Measurements from ENCODE around the gene UBASH3B. TPM values are rescaled to one million over a fixed set of nuclear protein-coding genes. Genes with fewer than 3 reads are reported as not detected.

The UBASH3B gene
- total RNA-seq, 1 experiment from 2014 or later, result 8.0 TPM

DNA sequence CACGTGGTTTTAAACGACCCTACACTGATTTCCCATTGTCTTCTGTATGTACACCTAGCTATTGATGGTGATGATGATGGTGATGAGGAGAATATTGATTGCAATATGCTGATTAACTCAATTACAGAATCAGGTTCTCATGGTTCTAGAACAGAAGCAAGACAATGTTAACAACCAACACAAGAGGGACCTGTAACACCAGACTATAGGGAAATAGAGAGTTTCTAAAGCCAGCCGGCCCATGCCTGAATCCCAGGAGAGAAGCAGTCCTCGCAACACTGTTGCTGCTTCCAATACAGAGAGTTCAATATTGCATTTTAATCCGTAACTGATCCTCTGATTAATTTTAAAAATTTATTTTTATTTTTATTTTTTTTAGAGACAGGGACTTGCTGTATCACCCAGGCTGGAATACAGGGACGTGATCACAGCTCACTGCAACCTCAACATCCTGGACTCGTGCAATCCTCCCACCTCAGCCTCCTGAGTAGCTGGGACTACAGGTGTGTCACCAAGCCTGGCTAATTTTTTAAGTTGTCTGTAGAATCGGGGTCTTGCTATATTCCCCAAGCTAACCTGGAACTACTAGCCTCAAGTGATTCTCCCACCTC, 22.2 kb upstream of the UBASH3B start:
- Histone ChIP-seq H3K4me1 (ENCODE audit: insufficient read depth, low read length) (no peaks in the 10 kb centered on the region), H3K18ac (ENCODE audit: insufficient read length, low read depth, low read length) (no peak overlapping the region), H3K23ac (ENCODE audit: insufficient read length, low read depth, low read length) (no peak overlapping the region), H3K79me2 (ENCODE audit: insufficient read depth, low read length) (no peaks in the 10 kb centered on the region), H3K9ac (ENCODE audit: extremely low read depth, insufficient read length, low read length) (no peak overlapping the region), H2BK20ac (ENCODE audit: low read depth, low read length, poor library complexity, severe bottlenecking) (no peak overlapping the region), H2BK120ac (ENCODE audit: low read depth, low read length, poor library complexity, severe bottlenecking) (no peak overlapping the region), H3K14ac (ENCODE audit: insufficient read depth, low read length) (no peak overlapping the region), H3K9me3 (ENCODE audit: control insufficient read depth, low read depth, low read length) (no peaks in the 10 kb centered on the region), H3K27ac (ENCODE audit: insufficient read length, low read depth, low read length) (no peak overlapping the region), H3K23me2 (ENCODE audit: insufficient read length, low read depth, low read length, poor library complexity, severe bottlenecking) (no peaks in the 10 kb centered on the region), H3K27me3 (ENCODE audit: insufficient read depth, low read length) (no peaks in the 10 kb centered on the region), H2BK5ac (ENCODE audit: insufficient read length, low read length) (no peak overlapping the region), H2AFZ (ENCODE audit: low read length) (no peak overlapping the region), H4K5ac (ENCODE audit: insufficient read length, low read depth, low read length) (no peak overlapping the region), H2AK5ac (ENCODE audit: insufficient read length, low read length) (no peak overlapping the region), H3K56ac (ENCODE audit: insufficient read length, low read depth, low read length) (no peak overlapping the region), H3K79me1 (ENCODE audit: insufficient read depth, low read depth, low read length, poor library complexity, severe bottlenecking) (no peaks in the 10 kb centered on the region), H3K4me2 (ENCODE audit: insufficient read depth, insufficient read length, low read length) (no peak overlapping the region), H2BK12ac (ENCODE audit: insufficient read length, low read depth, low read length) (no peak overlapping the region), H4K8ac (replicated peaks; ENCODE audit: insufficient read length, low read depth, low read length) (no peak overlapping the region), H3T11ph (ENCODE audit: low read length) (no peak overlapping the region), H4K20me1 (ENCODE audit: control insufficient read depth, insufficient read depth, insufficient read length) (no peaks in the 10 kb centered on the region), H2BK15ac (ENCODE audit: low read depth, low read length) (no peak overlapping the region), H3K4ac (ENCODE audit: low read depth, low read length) (no peak overlapping the region), H4K91ac (ENCODE audit: insufficient read length, low read depth, low read length) (no peak overlapping the region)
- Mint-ChIP-seq H3K9me3 (no peaks in the 10 kb centered on the region), H3K4me1 (peaks cover 2 to 10% of the 10 kb centered on the region in 2 experiments), H3K4me3 (no peak overlapping the region), H3K27me3 (ENCODE audit: low read depth) (no peaks in the 10 kb centered on the region), H3K27ac (no peak overlapping the region), H3K36me3 (ENCODE audit: insufficient read depth in 1 of 3, low read depth in 3 of 3) (no peaks in the 10 kb centered on the region)
- DNase-seq, result peak; percentile 41
- WGBS (ENCODE audit: extremely low coverage, insufficient read length, low lambda C conversion rate), result no CpG with 5 or more reads among the region's 8 CpGs
- TF ChIP-seq, protein P1, sequence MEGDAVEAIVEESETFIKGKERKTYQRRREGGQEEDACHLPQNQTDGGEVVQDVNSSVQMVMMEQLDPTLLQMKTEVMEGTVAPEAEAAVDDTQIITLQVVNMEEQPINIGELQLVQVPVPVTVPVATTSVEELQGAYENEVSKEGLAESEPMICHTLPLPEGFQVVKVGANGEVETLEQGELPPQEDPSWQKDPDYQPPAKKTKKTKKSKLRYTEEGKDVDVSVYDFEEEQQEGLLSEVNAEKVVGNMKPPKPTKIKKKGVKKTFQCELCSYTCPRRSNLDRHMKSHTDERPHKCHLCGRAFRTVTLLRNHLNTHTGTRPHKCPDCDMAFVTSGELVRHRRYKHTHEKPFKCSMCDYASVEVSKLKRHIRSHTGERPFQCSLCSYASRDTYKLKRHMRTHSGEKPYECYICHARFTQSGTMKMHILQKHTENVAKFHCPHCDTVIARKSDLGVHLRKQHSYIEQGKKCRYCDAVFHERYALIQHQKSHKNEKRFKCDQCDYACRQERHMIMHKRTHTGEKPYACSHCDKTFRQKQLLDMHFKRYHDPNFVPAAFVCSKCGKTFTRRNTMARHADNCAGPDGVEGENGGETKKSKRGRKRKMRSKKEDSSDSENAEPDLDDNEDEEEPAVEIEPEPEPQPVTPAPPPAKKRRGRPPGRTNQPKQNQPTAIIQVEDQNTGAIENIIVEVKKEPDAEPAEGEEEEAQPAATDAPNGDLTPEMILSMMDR (conservative IDR thresholded peaks at IDR 0.05), result peak; percentile 72
